Parathyroid adenoma (tissue), 2 donors: ENCODE data around the gene ZNF772.

Experiments used
- H2AFZ ChIP-seq: fragments of 300-600 bp; sonication (generic); one replicate; pipeline ENCODE4 v1.7.0; 2017; ENCODE audit warnings: antibody characterized with exemption, mild to moderate bottlenecking
- H3K27ac ChIP-seq: fragments of 300-600 bp; sonication (generic); one replicate; pipeline ENCODE4 v1.7.0; 2017
- H3K27me3 ChIP-seq: fragments of 300-600 bp; sonication (generic); one replicate; pipeline ENCODE4 v1.7.0; 2017; ENCODE audit warnings: low read length; ENCODE audit not compliant: control insufficient read depth, insufficient read depth
- H3K36me3 ChIP-seq: fragments of 300-600 bp; sonication (generic); one replicate; pipeline ENCODE4 v1.7.0; 2017; ENCODE audit warnings: low read length; ENCODE audit not compliant: control insufficient read depth, insufficient read depth
- H3K4me1 ChIP-seq: fragments of 300-600 bp; sonication (generic); one replicate; pipeline ENCODE4 v1.7.0; 2017; ENCODE audit warnings: control low read depth
- H3K4me2 ChIP-seq: fragments of 300-600 bp; sonication (generic); one replicate; pipeline ENCODE4 v1.7.0; 2017; ENCODE audit warnings: low read length
- H3K4me3 ChIP-seq: fragments of 300-600 bp; sonication (generic); one replicate; pipeline ENCODE4 v1.7.0; 2017; ENCODE audit warnings: low read depth, low read length
- H3K79me2 ChIP-seq: fragments of 300-600 bp; sonication (generic); one replicate; pipeline ENCODE4 v1.7.0; 2017; ENCODE audit warnings: control low read depth
- H3K9ac ChIP-seq: fragments of 300-600 bp; sonication (generic); one replicate; pipeline ENCODE4 v1.7.0; 2017; ENCODE audit warnings: mild to moderate bottlenecking
- H3K9me3 ChIP-seq: fragments of 300-600 bp; sonication (generic); one replicate; pipeline ENCODE4 v1.7.0; 2017; ENCODE audit warnings: low read length; ENCODE audit not compliant: control insufficient read depth
- CTCF ChIP-seq: fragments of 300-600 bp; sonication (generic); IDR thresholded peaks from one replicate; pipeline ENCODE4 v1.7.0; 2017; ENCODE audit warnings: antibody characterized with exemption, mild to moderate bottlenecking
- donor health status: primary hyperparathyroidism.

The ZNF772 gene

DNA sequence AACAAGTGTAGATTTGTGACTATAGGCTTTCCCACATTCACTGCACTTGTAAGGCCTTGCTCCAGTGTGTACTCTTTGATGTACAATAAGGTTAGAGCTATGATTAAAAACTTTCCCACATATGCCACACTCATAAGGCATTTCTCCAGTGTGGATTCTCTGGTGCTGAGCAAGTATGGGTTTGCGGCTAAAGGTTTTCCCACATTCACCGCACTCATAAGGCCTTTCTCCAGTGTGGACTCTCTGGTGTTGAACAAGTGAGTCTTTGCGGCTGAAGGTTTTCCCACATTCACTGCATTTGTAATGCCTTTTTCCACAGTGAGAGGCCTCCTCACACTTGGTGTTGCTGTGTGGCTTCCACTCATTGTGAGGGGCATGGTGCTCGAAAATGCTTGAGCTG is 3.7 kb downstream of the ZNF772 start:
- H3K4me1 ChIP-seq: no peaks in the 10 kb centered on the region
- peaks cover 17% of the 10 kb centered on the region for H3K79me2 ChIP-seq
- TF ChIP-seq CTCF: no peak
- H2AFZ ChIP-seq: no peak overlapping the region
- no peak overlapping the region for H3K4me2 ChIP-seq
- no peaks in the 10 kb centered on the region for H3K27me3 ChIP-seq
- H3K36me3 ChIP-seq: peaks cover 56% of the 10 kb centered on the region
- peaks cover 29% of the 10 kb centered on the region for H3K9me3 ChIP-seq
- no peak overlapping the region for H3K4me3 ChIP-seq
- H3K27ac ChIP-seq: no peak overlapping the region
- no peak overlapping the region for H3K9ac ChIP-seq

DNA sequence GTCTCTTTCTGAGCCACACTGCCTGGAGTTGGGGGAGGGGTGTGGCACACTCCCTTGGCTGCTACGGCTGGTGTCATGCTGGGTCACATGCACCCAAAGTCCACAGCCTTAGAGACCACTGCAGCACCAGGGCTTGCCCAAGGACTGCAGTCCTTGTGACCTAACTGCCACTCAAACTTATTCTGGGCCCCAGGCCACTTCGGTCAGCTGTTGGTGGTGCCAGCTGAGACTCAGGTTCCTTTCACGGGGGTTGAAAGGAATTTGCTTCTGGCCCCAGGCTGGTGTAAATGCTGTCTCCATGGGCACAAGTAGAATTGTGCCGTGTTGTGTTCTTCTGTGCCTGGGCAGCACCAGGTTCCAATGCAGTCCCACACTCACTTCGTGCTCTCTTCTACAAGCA is 10.9 kb downstream of the ZNF772 start:
- Histone ChIP-seq H3K36me3 (peaks cover 34% of the 10 kb centered on the region), H3K9ac (no peak overlapping the region), H3K79me2 (no peaks in the 10 kb centered on the region), H3K27ac (no peak overlapping the region), H3K4me3 (no peak overlapping the region), H3K27me3 (no peaks in the 10 kb centered on the region), H3K4me2 (no peak overlapping the region), H3K4me1 (no peaks in the 10 kb centered on the region), H3K9me3 (peaks cover 13% of the 10 kb centered on the region), H2AFZ (no peak overlapping the region)
- no peak for TF ChIP-seq CTCF

DNA sequence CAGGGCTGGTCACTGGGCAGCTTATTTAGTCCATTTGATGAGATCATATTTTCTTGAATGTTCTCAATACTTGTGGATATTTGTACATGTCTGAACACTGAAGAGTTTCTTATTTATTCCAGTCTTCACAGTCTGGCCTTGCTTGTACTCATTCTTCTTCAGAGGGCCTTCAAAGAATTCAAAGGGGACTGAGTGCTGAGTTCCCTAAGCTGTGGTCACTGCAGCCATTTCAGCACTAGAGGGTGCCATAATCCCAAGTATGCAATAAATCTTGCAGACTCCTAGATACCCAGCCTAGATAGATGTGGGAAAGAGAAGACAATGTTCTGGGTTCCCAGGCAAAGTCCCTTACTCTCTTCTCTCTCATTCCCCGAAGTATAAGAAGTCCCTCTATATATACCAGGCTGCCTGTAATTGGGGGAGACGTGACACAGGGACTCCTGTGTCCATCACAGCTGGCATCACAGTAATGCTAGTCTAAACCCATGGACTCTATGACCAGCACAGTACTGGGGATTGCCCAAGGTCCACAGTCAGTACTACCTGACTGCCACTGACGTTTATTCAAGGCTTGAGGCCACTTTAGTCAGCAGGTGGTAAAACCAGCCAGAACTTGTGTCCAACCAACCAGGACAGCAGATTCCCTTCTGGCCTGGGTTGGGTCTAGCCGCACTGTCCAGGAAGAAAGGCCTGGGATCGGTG is 11.5 kb downstream of the ZNF772 start:
- Histone ChIP-seq H3K27me3 (no peaks in the 10 kb centered on the region), H3K36me3 (peaks cover 28% of the 10 kb centered on the region), H3K79me2 (no peaks in the 10 kb centered on the region), H3K4me3 (no peak overlapping the region), H3K4me1 (no peaks in the 10 kb centered on the region), H3K27ac (no peak overlapping the region), H3K4me2 (no peak overlapping the region), H3K9me3 (peaks cover 13% of the 10 kb centered on the region), H2AFZ (no peak overlapping the region), H3K9ac (no peak overlapping the region)
- TF ChIP-seq CTCF: no peak

GRCh38 chr19:57452307-57452706 is 25.1 kb downstream of the ZNF772 start:
- H3K9me3 ChIP-seq: no peaks in the 10 kb centered on the region
- H3K4me3 ChIP-seq: no peak overlapping the region
- H3K9ac ChIP-seq: no peak overlapping the region
- H3K4me1 ChIP-seq: no peaks in the 10 kb centered on the region
- no peak for TF ChIP-seq CTCF
- H3K27ac ChIP-seq: no peak overlapping the region
- H3K4me2 ChIP-seq: no peak overlapping the region
- no peaks in the 10 kb centered on the region for H3K79me2 ChIP-seq
- H3K36me3 ChIP-seq: no peaks in the 10 kb centered on the region
- no peaks in the 10 kb centered on the region for H3K27me3 ChIP-seq
- no peak overlapping the region for H2AFZ ChIP-seq

DNA sequence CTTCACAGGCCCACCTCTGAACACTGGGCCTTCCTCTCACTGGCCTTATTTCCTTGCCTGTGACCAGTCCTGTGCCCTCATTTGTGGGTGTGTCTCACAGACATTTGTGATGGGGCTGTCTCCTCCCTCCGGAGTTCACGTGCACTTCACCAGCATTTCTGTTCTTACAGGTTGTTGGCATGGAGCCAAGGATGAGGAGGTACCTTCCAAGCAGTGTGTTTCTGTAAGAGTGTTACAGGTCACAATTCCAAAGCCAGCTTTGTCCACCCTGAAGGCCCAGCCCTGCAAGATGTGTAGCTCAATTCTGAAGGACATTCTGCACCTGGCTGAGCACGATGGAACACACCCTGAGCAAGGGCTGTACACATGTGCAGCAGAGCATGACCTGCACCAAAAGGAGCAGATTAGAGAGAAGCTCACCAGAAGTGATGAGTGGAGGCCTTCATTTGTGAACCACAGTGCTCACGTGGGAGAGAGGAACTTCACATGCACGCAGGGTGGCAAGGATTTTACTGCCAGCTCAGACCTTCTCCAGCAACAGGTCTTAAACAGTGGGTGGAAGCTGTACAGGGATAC is 34.2 kb downstream of the ZNF772 start:
- no peak overlapping the region for H3K4me3 ChIP-seq
- H3K9me3 ChIP-seq: no peaks in the 10 kb centered on the region
- H3K27me3 ChIP-seq: no peaks in the 10 kb centered on the region
- no peaks in the 10 kb centered on the region for H3K36me3 ChIP-seq
- no peak overlapping the region for H3K9ac ChIP-seq
- H2AFZ ChIP-seq: no peak overlapping the region
- TF ChIP-seq CTCF: no peak
- H3K4me1 ChIP-seq: no peaks in the 10 kb centered on the region
- H3K4me2 ChIP-seq: no peak overlapping the region
- peaks cover 18% of the 10 kb centered on the region for H3K79me2 ChIP-seq
- H3K27ac ChIP-seq: no peak overlapping the region
